Right ventricle myocardium superior (tissue), 1 donor: Measurements from ENCODE around the gene JADE2. TPM values are rescaled to one million over a fixed set of nuclear protein-coding genes. Genes with fewer than 3 reads are reported as not detected.
"Not testable (repeated sequence)": the region's sequence is repeated elsewhere in the genome, so short reads cannot be mapped to it uniquely, and the experiment has no call there.

Experiments used
- ATAC-seq: fragments of 200-7000 bp; cut with Tn5 transposase; one replicate; pipeline ENCODE4 v1.9.1; 2020; ENCODE audit warnings: mild to moderate bottlenecking; ENCODE audit not compliant: poor library complexity
- DNase-seq: peaks from one replicate; pipeline ENCODE4 v3.0.0-alpha.2; 2020
- intact Hi-C: fragments of 100-400 bp; cut with DNase I; formaldehyde crosslinking; loops from one replicate; pipeline ENCODE4 v1.11.2; 2022
- total RNA-seq: library from RNA; stranded (reverse); fragmentation: NEBNext Ultra II Directional; extraction: Animal tissue kit (Norgen Biotek cat#: 25700); gene quantifications from one replicate; pipeline ENCODE4 v1.2.1, GENCODE V29; 2021
- donor health status: DM: no; HTN: yes; CAD: no; lungs with severe emphysema.

JADE2 gene
- total RNA-seq, 1 donor from 2014 or later: 25.9 TPM

GRCh38 chr5:134592141-134592746, 66.8 kb downstream of the JADE2 start:
- intact Hi-C loops: no loop called here
- DNase-seq (no peak), ATAC-seq (peak; percentile 75)

- ATAC-seq (no peak), DNase-seq (no peak)
- intact Hi-C loops: no loop called here
Observed at GRCh38 chr5:134594336-134594735, 68.9 kb downstream of the JADE2 start.

- ATAC-seq: no peak
- intact Hi-C loops: no loop called here
Observed at GRCh38 chr5:134594797-134595457, 69.5 kb downstream of the JADE2 start.

GRCh38 chr5:134595458-134595838, 70.0 kb downstream of the JADE2 start:
- ATAC-seq (peak; percentile 26), DNase-seq (no peak)
- intact Hi-C loops: no loop called here

More at GRCh38 chr5:134594797-134595457, 69.5 kb downstream of the JADE2 start:
- no peak for DNase-seq

- intact Hi-C loops, ATAC-seq: not testable (repeated sequence)
Observed at GRCh38 chr5:134599820-134600219, 74.3 kb downstream of the JADE2 start.

GRCh38 chr5:134600600-134600999, 75.1 kb downstream of the JADE2 start:
- intact Hi-C loops: no loop called here
- DNase-seq (no peak), ATAC-seq (no peak)

More at GRCh38 chr5:134599820-134600219, 74.3 kb downstream of the JADE2 start:
- not testable (repeated sequence) for DNase-seq

- intact Hi-C loops: no loop called here
- DNase-seq (no peak), ATAC-seq (no peak)
Observed at GRCh38 chr5:134603059-134603458, 77.6 kb downstream of the JADE2 start.

GRCh38 chr5:134604908-134605307, 79.4 kb downstream of the JADE2 start:
- no peak for DNase-seq
- intact Hi-C loops: no loop called here
- no peak for ATAC-seq

- no peak for ATAC-seq
Observed at GRCh38 chr5:134606726-134607125, 81.3 kb downstream of the JADE2 start.

GRCh38 chr5:134608555-134608954, 83.1 kb downstream of the JADE2 start:
- DNase-seq (no peak), ATAC-seq (no peak)
- intact Hi-C loops: no loop called here

More at GRCh38 chr5:134606726-134607125, 81.3 kb downstream of the JADE2 start:
- DNase-seq: no peak
- intact Hi-C loops: no loop called here

GRCh38 chr5:134609232-134609851, 83.9 kb downstream of the JADE2 start:
- DNase-seq (no peak), ATAC-seq (peak; percentile 22)
- intact Hi-C loops: no loop called here

GRCh38 chr5:134610725-134611124, 85.3 kb downstream of the JADE2 start:
- intact Hi-C loops: loop anchor here (10.0 kb wide), 1 partner anchor 64 kb away; no protein-coding TSS in a partner anchor

GRCh38 chr5:134611515-134611914, 86.0 kb downstream of the JADE2 start:
- intact Hi-C loops: loop anchor here (10.0 kb wide), 1 partner anchor 63 kb away; no protein-coding TSS in a partner anchor
- DNase-seq: no peak

More at GRCh38 chr5:134610725-134611124, 85.3 kb downstream of the JADE2 start:
- ATAC-seq: no peak
- DNase-seq: no peak

GRCh38 chr5:134614450-134615085, 89.1 kb downstream of the JADE2 start:
- intact Hi-C loops: loop anchor here (10.0 kb wide), 1 partner anchor 60 kb away; no protein-coding TSS in a partner anchor
- ATAC-seq: no peak

More at GRCh38 chr5:134611515-134611914, 86.0 kb downstream of the JADE2 start:
- ATAC-seq: no peak

GRCh38 chr5:134620634-134621033, 95.2 kb downstream of the JADE2 start:
- intact Hi-C loops: no loop called here
- no peak for DNase-seq
- ATAC-seq: no peak

More at GRCh38 chr5:134614450-134615085, 89.1 kb downstream of the JADE2 start:
- no peak for DNase-seq

GRCh38 chr5:134625559-134625958, 100.1 kb downstream of the JADE2 start:
- intact Hi-C loops: no loop called here
- DNase-seq (no peak), ATAC-seq (no peak)

GRCh38 chr5:134626369-134627014, 101.0 kb downstream of the JADE2 start:
- intact Hi-C loops: no loop called here
- DNase-seq (no peak), ATAC-seq (peak; percentile 50)
